BLaER1 (cell line): Measurements from ENCODE around the gene DENND4A.

ENCODE experiments used
- H3K27ac ChIP-seq: shearing (Covaris generic); formaldehyde crosslinking; 2 replicates; pipeline ENCODE4 v1.8.1; 2022
- H3K27me3 ChIP-seq: shearing (Covaris generic); formaldehyde crosslinking; 2 replicates; pipeline ENCODE4 v1.8.1; 2022
- H3K36me3 ChIP-seq: shearing (Covaris generic); formaldehyde crosslinking; 2 replicates; pipeline ENCODE4 v1.8.1; 2022
- H3K4me1 ChIP-seq: shearing (Covaris generic); formaldehyde crosslinking; 2 replicates; pipeline ENCODE4 v1.8.1; 2022
- H3K4me2 ChIP-seq: shearing (Covaris generic); formaldehyde crosslinking; 2 replicates; pipeline ENCODE4 v1.8.1; 2022
- H3K4me3 ChIP-seq: shearing (Covaris generic); formaldehyde crosslinking; 2 replicates; pipeline ENCODE4 v1.8.1; 2022
- H3K9ac ChIP-seq: shearing (Covaris generic); formaldehyde crosslinking; 2 replicates; pipeline ENCODE4 v1.8.1; 2022
- H3K9me3 ChIP-seq: shearing (Covaris generic); formaldehyde crosslinking; 2 replicates; pipeline ENCODE4 v1.8.1; 2022
- H4K20me1 ChIP-seq: shearing (Covaris generic); formaldehyde crosslinking; 2 replicates; pipeline ENCODE4 v1.8.1; 2022
- Cebpa-rat ChIP-seq: shearing (Covaris generic); IDR thresholded peaks from 2 replicates; pipeline ENCODE4 v1.8.1; 2022

The DENND4A gene

DNA sequence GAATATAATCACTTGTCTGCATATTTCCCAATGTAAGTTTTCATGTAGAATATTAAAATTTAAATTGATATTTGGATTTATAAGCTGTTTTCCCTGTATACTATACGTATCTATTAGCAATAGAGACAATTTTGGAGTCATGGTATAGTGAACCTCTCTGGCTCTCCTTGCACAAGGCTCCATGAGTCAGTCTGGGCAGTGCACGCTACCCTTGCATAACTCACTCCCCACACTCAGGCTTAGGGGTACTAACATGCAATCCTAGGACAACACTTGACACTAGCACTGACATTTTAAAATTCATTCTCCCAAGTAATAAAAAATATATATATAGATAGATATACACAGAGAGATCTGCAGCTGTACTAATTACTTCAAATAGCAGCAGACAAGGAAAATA, 131.2 kb downstream of the DENND4A start:
- Histone ChIP-seq H3K9me3 (no peaks in the 10 kb centered on the region), H3K4me1 (peaks cover 25% of the 10 kb centered on the region), H3K27ac (no peak overlapping the region), H3K27me3 (no peaks in the 10 kb centered on the region), H3K4me2 (no peak overlapping the region), H3K4me3 (no peak overlapping the region), H4K20me1 (no peaks in the 10 kb centered on the region), H3K36me3 (peaks cover 33% of the 10 kb centered on the region), H3K9ac (no peak overlapping the region)
- TF ChIP-seq Cebpa-rat, result no peak

DNA sequence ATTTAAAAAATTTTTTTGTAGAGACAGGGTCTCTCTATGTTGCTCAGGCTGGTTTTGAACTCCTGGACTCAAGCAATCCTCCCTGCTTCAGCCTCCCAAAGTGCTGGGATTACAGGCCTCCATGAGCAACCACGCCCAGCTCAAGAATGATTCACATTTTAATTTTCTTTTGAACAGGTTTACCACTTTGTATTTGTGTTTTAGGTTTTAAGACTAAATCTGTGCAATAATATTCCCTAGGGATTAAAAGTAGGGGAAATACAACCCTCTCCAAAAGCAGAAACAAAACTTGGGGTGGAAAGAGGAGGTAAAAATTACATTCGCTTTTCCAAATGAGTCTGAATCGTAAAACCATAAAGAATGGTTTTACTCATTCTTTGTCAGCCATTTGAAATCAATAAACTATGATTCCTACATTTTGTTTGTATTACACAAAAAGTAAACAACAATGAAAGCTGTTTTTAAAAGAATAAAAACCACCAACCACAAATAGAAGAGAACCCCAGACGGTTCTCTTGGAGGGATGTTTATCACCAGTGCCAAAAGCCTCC, 132.5 kb downstream of the DENND4A start:
- no peak overlapping the region for H3K27ac ChIP-seq
- no peaks in the 10 kb centered on the region for H3K27me3 ChIP-seq
- H3K4me3 ChIP-seq, result no peak overlapping the region
- no peak overlapping the region; the same call in 1 of the 2 replicates for H3K4me2 ChIP-seq
- H3K9me3 ChIP-seq, result no peaks in the 10 kb centered on the region
- no peak for TF ChIP-seq Cebpa-rat
- no peak overlapping the region for H3K9ac ChIP-seq
- peaks cover 41% of the 10 kb centered on the region for H3K36me3 ChIP-seq
- H3K4me1 ChIP-seq, result peaks cover 25% of the 10 kb centered on the region
- no peaks in the 10 kb centered on the region for H4K20me1 ChIP-seq

DNA sequence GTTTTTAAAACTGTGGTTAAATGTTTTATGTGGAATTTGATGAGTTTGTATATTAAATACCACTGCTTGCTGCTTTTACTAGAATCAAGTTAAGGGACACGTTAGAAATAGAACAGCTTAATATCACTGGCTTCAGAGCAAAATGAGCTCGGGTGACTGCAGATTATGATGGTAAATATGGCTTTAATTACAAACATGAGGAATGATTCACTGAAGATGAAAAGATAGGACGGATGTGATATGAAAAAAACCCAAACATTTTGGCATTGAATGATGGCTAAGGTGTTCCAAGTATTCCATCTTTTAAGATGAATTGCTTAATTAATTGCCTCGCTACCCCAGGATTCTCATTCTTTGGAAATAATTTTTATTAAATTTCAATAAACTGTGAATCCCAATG, 136.6 kb downstream of the DENND4A start:
- H3K4me3 ChIP-seq, result no peak overlapping the region
- no peak overlapping the region for H3K4me2 ChIP-seq
- no peaks in the 10 kb centered on the region for H3K9me3 ChIP-seq
- no peaks in the 10 kb centered on the region for H4K20me1 ChIP-seq
- H3K27me3 ChIP-seq, result no peaks in the 10 kb centered on the region
- TF ChIP-seq Cebpa-rat, result no peak
- H3K27ac ChIP-seq, result no peak overlapping the region
- no peak overlapping the region for H3K9ac ChIP-seq
- peaks cover 9% of the 10 kb centered on the region for H3K4me1 ChIP-seq
- H3K36me3 ChIP-seq, result peaks cover 39% of the 10 kb centered on the region

DNA sequence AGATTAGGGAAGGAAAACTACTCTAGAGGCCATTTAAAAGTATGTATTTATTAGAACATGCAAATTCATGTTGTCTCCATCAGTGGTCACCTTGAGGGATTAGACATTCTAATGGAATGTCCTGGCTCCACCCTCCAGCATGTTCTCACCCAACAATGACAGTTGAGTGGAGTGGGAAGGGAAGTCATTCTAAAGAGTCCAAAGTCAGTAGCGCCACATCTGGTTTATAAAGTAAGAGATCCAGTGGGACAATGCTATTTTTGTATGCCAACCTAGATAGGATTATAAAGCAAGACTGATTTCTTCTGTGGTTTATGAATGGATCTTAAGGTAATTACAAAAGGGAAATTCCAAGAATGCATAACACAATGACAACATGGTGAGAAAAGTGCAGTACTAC, 137.1 kb downstream of the DENND4A start:
- peaks cover 36% of the 10 kb centered on the region for H3K36me3 ChIP-seq
- no peaks in the 10 kb centered on the region for H3K27me3 ChIP-seq
- TF ChIP-seq Cebpa-rat, result no peak
- no peak overlapping the region for H3K27ac ChIP-seq
- H3K4me3 ChIP-seq, result no peak overlapping the region
- H3K4me1 ChIP-seq, result peaks cover 7% of the 10 kb centered on the region
- no peaks in the 10 kb centered on the region for H4K20me1 ChIP-seq
- no peaks in the 10 kb centered on the region for H3K9me3 ChIP-seq
- no peak overlapping the region for H3K9ac ChIP-seq
- H3K4me2 ChIP-seq, result no peak overlapping the region

DNA sequence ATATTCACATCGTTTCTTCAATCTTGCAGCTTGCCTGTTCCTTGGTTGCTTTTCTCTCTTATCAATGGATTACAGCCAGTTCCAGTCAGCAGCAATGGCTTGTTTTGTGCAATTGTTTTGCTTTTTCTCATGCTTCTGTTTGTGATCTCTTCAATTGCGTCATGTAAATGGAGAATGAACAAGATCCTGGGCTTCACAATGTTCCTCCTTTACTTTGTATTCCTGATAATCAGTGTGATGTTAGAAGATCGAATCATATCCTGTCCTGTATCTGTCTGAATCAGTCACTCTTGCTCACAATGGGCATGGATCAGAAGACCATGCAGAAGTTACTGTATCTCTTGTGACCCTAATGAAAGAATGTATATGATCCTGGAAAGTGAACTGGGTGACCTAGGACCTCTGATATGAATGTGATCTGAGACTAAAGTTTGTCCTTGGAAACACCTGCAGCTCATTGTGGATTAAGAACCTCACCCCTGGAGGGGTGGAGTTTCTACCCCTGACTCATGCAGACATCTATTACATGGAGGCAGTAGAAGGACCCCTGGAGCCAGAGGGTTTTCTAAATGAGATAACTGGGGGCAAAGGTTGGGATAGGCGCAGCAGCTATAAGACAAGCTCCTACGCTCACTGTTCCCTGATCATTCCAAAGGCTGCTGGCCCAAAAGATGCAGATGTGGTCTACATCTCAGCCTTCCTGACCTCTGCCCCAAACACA, 138.1 kb downstream of the DENND4A start:
- no peaks in the 10 kb centered on the region for H3K4me1 ChIP-seq
- no peak overlapping the region for H3K4me2 ChIP-seq
- H3K36me3 ChIP-seq, result peaks cover 28% of the 10 kb centered on the region
- TF ChIP-seq Cebpa-rat, result no peak
- H4K20me1 ChIP-seq, result no peaks in the 10 kb centered on the region
- H3K27me3 ChIP-seq, result no peaks in the 10 kb centered on the region
- H3K27ac ChIP-seq, result no peak overlapping the region
- H3K9ac ChIP-seq, result no peak overlapping the region
- no peaks in the 10 kb centered on the region for H3K9me3 ChIP-seq
- no peak overlapping the region for H3K4me3 ChIP-seq

DNA sequence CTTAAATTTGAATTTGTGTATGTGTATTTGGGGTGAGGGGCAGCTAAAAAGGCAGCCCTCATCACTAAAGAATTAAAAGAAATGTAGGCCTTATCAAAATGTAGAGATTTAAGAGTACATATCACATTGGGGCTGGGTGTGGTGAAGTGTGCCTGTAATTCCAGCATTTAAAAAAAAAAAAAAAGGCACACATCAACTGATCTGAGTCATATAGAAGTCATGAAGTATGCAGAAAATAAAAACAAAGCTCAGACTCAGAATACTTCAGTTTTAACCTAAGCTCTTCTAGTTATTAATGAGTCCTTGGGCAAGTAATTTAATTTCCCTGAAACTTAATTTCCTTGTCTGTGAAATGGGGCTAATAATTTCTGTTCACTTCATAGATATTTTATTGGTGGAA, 138.8 kb downstream of the DENND4A start:
- H3K4me2 ChIP-seq, result no peak overlapping the region
- H3K27me3 ChIP-seq, result no peaks in the 10 kb centered on the region
- no peak overlapping the region for H3K9ac ChIP-seq
- no peaks in the 10 kb centered on the region for H3K4me1 ChIP-seq
- H3K4me3 ChIP-seq, result no peak overlapping the region
- H3K36me3 ChIP-seq, result peaks cover 28% of the 10 kb centered on the region
- H3K9me3 ChIP-seq, result no peaks in the 10 kb centered on the region
- no peak overlapping the region for H3K27ac ChIP-seq
- no peaks in the 10 kb centered on the region for H4K20me1 ChIP-seq
- no peak for TF ChIP-seq Cebpa-rat

DNA sequence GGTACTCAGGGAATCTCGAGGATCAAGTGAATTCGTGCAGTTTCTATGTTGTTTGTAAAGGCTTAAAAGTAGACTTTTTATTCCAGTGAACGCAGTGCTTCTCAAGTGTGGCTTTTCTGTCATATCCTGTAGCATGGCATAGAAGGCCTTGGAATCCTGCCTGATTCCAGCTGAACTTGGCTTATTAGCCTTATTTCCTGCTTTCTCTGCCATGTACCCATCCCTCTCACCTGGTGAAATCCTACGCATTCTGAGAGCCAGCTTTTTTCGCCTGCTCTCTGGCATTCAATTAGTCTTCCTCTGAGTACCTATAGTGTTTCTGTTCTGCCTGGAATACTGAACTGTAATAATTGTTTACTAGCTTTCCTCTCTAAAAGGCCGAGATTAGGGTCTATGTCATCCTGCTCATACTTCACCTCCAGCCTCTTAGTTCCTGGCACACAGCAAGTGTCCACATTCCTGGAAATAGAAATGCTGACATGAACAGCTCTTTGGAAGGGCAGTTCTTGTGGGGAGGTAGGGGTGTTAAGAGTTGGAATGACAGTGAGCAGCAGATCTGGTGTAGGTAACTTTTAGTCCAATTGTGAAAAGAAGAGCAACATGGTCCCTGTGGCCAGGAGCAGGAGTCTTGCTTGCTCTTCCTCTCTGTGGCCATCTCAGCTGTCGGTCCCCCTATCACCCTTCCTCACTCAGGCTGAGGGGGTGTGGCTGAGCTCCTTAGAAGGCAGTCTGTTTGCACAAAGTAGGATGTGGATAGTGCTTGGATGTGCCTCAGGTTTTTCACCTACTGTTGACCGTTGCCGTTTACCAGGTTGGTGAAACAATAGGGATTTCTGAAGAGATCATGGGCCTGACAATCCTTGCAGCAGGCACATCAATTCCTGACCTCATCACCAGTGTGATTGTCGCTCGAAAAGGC, 140.0 kb downstream of the DENND4A start:
- no peak overlapping the region for H3K4me3 ChIP-seq
- no peak overlapping the region for H3K4me2 ChIP-seq
- no peak overlapping the region for H3K9ac ChIP-seq
- H3K4me1 ChIP-seq, result no peaks in the 10 kb centered on the region
- H3K9me3 ChIP-seq, result no peaks in the 10 kb centered on the region
- no peak overlapping the region for H3K27ac ChIP-seq
- no peaks in the 10 kb centered on the region for H4K20me1 ChIP-seq
- H3K36me3 ChIP-seq, result peaks cover 24% of the 10 kb centered on the region
- no peak for TF ChIP-seq Cebpa-rat
- no peaks in the 10 kb centered on the region for H3K27me3 ChIP-seq

DNA sequence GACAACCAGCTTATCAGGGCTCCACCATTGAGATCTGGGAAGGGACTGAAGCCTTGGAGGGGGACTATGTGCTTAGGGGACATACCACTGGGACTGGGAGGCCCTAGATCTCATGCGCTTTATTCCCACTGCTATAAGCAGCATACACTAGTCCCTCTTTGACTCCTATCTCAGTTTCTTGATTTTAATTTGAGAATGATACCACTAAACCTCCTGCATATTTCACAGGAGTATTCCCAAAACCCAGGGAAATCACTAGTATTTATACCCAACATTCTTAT, 141.1 kb downstream of the DENND4A start:
- TF ChIP-seq Cebpa-rat, result no peak

DNA sequence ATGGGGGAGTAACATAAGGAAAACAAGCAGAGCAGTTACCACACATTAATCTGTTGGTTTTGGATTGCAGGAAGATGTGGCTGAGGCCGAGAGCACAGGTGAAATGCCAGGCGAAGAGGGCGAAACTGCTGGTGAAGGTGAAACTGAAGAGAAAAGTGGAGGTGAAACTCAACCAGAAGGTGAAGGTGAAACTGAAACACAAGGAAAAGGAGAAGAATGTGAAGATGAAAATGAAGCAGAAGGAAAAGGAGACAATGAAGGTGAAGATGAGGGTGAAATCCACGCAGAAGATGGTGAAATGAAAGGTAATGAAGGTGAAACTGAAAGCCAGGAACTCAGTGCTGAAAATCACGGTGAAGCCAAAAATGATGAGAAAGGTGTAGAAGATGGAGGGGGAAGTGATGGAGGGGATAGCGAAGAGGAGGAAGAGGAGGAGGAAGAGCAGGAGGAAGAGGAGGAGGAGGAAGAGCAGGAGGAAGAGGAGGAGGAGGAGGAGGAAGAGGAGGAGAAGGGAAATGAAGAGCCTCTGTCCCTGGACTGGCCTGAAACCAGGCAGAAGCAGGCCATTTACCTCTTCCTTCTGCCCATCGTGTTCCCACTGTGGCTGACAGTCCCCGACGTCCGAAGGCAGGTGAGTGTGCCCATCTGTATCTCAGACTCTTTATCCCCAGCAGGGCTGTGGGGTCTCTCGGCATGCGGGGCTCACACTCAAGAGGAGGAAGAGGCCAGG, 141.6 kb downstream of the DENND4A start:
- no peaks in the 10 kb centered on the region for H3K4me1 ChIP-seq
- no peak overlapping the region for H3K4me2 ChIP-seq
- H3K27ac ChIP-seq, result no peak overlapping the region
- no peak overlapping the region for H3K4me3 ChIP-seq
- H3K9ac ChIP-seq, result no peak overlapping the region
- H4K20me1 ChIP-seq, result no peaks in the 10 kb centered on the region
- no peaks in the 10 kb centered on the region for H3K9me3 ChIP-seq
- no peak for TF ChIP-seq Cebpa-rat
- H3K36me3 ChIP-seq, result peaks cover 17% of the 10 kb centered on the region
- H3K27me3 ChIP-seq, result no peaks in the 10 kb centered on the region

More for the DNA sequence above, 141.1 kb downstream of the DENND4A start:
- no peaks in the 10 kb centered on the region for H3K4me1 ChIP-seq
- no peak overlapping the region for H3K9ac ChIP-seq
- no peaks in the 10 kb centered on the region for H3K27me3 ChIP-seq
- no peaks in the 10 kb centered on the region for H3K9me3 ChIP-seq
- no peaks in the 10 kb centered on the region for H4K20me1 ChIP-seq
- H3K27ac ChIP-seq, result no peak overlapping the region
- peaks cover 22% of the 10 kb centered on the region for H3K36me3 ChIP-seq
- no peak overlapping the region for H3K4me3 ChIP-seq
- no peak overlapping the region for H3K4me2 ChIP-seq

DNA sequence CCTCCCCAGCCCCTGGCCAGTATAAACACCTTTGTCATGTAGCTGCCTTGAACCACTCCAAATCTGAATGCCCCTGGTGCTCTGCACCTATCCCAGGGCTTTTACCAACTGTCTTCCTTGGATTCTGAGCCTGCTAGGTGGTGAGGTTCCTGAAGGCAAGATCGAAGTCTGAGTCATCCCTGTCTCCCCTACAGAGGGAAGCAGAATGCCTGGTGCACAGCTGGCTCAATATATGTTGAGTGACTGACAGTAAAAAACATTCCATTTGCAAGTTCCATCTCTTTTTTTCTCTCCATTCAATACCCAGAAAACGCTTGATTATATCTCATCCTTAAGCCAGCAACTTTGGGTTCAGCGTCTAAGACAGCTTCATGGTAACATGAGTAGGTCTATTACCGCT, 145.6 kb downstream of the DENND4A start:
- no peaks in the 10 kb centered on the region for H3K9me3 ChIP-seq
- H3K9ac ChIP-seq, result no peak overlapping the region
- H3K36me3 ChIP-seq, result no peaks in the 10 kb centered on the region
- H3K4me2 ChIP-seq, result no peak overlapping the region
- H3K27ac ChIP-seq, result no peak overlapping the region
- no peak overlapping the region for H3K4me3 ChIP-seq
- H3K27me3 ChIP-seq, result no peaks in the 10 kb centered on the region
- H4K20me1 ChIP-seq, result no peaks in the 10 kb centered on the region
- H3K4me1 ChIP-seq, result no peaks in the 10 kb centered on the region
- no peak for TF ChIP-seq Cebpa-rat
